Adrenal gland (tissue), 12 donors: ENCODE data around the gene DMXL2. TPM values are rescaled to one million over a fixed set of nuclear protein-coding genes. Genes with fewer than 3 reads are reported as not detected.
A peak's percentile ranks its signal among the peaks of the same experiment; 100 is the strongest.

Source experiments
- DNase-seq, 7 donors: peaks; one replicate each; pipeline ENCODE4 v3.0.0-alpha.2; 2019 to 2020
- H3K27ac ChIP-seq, 5 donors: fragments of 200-600 bp; sonication (generic) in 4 of 5; 1 replicate in 3 of 5; 2 replicates in 2 of 5; pipeline versions ENCODE4 v1.5.1 to v1.8.0; 2016 to 2020; ENCODE audit warnings: mild to moderate bottlenecking in 1 of 5
- H3K27me3 ChIP-seq: fragments of 200-600 bp; 2 replicates; pipeline ENCODE4 v1.8.0; 2021
- H3K36me3 ChIP-seq, 2 donors: fragments of 200-600 bp; replicated peaks in 1 of 2; 1 replicate in 1 of 2; 2 replicates in 1 of 2; pipeline versions ENCODE4 v1.5.1 to v1.8.0; 2018 to 2022
- H3K4me1 ChIP-seq, 2 donors: fragments of 200-600 bp; replicated peaks in 1 of 2; 1 replicate in 1 of 2; 2 replicates in 1 of 2; pipeline versions ENCODE4 v1.5.1 to v1.8.0; 2018 to 2021
- H3K4me3 ChIP-seq, 4 donors: fragments of 200-600 bp; sonication (generic) in 3 of 4; one replicate each; pipeline ENCODE4 v1.5.1; 2016 to 2018
- H3K9me3 ChIP-seq, 3 donors: fragments of 200-600 bp; sonication (generic) in 1 of 3; replicated peaks in 1 of 3; 1 replicate in 2 of 3; 2 replicates in 1 of 3; pipeline versions ENCODE4 v1.5.1 to v1.8.0; 2016 to 2021
- CTCF ChIP-seq, 6 experiments: fragments of 450-650 bp in 4 of 6; fragments of 200-600 bp in 2 of 6; sonication (generic) in 1 of 6; IDR thresholded peaks; 1 replicate in 5 of 6; 2 replicates in 1 of 6; pipeline versions ENCODE4 v1.5.1 to v1.8.0; 2016 to 2021; ENCODE audit warnings: antibody characterized with exemption in 6 of 6, mild to moderate bottlenecking in 2 of 6, moderate library complexity in 1 of 6
- POLR2A ChIP-seq, 2 donors: fragments of 450-650 bp; IDR thresholded peaks; one replicate each; pipeline ENCODE4 v1.6.1; 2017; ENCODE audit warnings: antibody characterized with exemption in 2 of 2, mild to moderate bottlenecking in 2 of 2, moderate library complexity in 1 of 2
- WGBS, 4 donors: extraction: QIAGEN DNeasy Blood & Tissue Kit in 2 of 4; methylation state at CpG; one replicate each; pipeline versions ENCODE4 v1.1.5 to v1.1.7; 2013 to 2017; 5-methylcytosine and 5-hydroxymethylcytosine counted together
- intact Hi-C, 2 donors: fragments of 100-400 bp; cut with DNase I; formaldehyde crosslinking; loops; one replicate each; pipeline versions ENCODE4 v1.14.1 to v1.15.0; 2022 to 2023
- polyA plus RNA-seq, 3 donors: library from polyadenylated mRNA; stranded (reverse); fragments of 200-250 nt in 2 of 3; fragments of 350-450 nt in 1 of 3; fragmentation: Illumina TruSeq in 1 of 3; extraction: RNeasy Lipid Tissue Mini Kit (QIAGEN cat#74804) in 1 of 3; gene quantifications; one replicate each; pipeline ENCODE4 v1.2.3, GENCODE V29; 2013 to 2014
- total RNA-seq, 9 donors: library from RNA; depleted of rRNA in 4 of 9; stranded (reverse); fragments of >200 nt in 4 of 9; fragments of 120-200 nt in 1 of 9; fragmentation: NEBNext Ultra II Directional in 1 of 9; extraction: Animal tissue kit (Norgen Biotek cat#: 25700) in 1 of 9; gene quantifications; one replicate each; pipeline versions ENCODE4 v1.1.0 to v1.2.4, GENCODE V29; 2013 to 2023
- donor health status: healthy with polysubstance abuse.
- donor health status: Bipolar disorder and iron deficiency.
- donor health status: DM: yes; HTN: yes; CAD: no.
- donor health status: DM: no; HTN: no; CAD: no.
- donor health status: DM: no; HTN: no; CAD: no.
- donor health status: DM: yes; HTN: yes; CAD: no.

DMXL2 gene
- total and polyA plus RNA-seq, 12 donors, result 19.6 to 51.4 (median 24.8) TPM

GRCh38 chr15:51547656-51548055, 74.9 kb downstream of the DMXL2 start:
- H3K4me3 ChIP-seq, result no peak overlapping the region
- H3K36me3 ChIP-seq, result no peaks in the 10 kb centered on the region
- no peaks in the 10 kb centered on the region for H3K4me1 ChIP-seq
- H3K27ac ChIP-seq, result no peak overlapping the region
- H3K27me3 ChIP-seq, result no peaks in the 10 kb centered on the region
- intact Hi-C loops, result no loop called here
- 91 to 98% (median 96%) methylated on average over 2 of the region's 2 CpGs for WGBS, 4 donors
- no peak for TF ChIP-seq POLR2A (IDR thresholded peaks at IDR 0.05)
- no peak for TF ChIP-seq CTCF (IDR thresholded peaks at IDR 0.05)
- no peak for DNase-seq
- no peaks in the 10 kb centered on the region for H3K9me3 ChIP-seq

GRCh38 chr15:51536965-51537574, 85.5 kb downstream of the DMXL2 start:
- no peaks in the 10 kb centered on the region for H3K27me3 ChIP-seq
- peaks cover 0 to 8% of the 10 kb centered on the region in 2 donors for H3K36me3 ChIP-seq
- 13 to 30% (median 23%) methylated on average over 1 of the region's 1 CpG for WGBS, 4 donors
- no peaks in the 10 kb centered on the region for H3K4me1 ChIP-seq
- no peak overlapping the region for H3K4me3 ChIP-seq
- TF ChIP-seq CTCF (IDR thresholded peaks at IDR 0.05) (peak in 5 of 6 experiments; percentile 30 to 48 (median 38)), POLR2A (IDR thresholded peaks at IDR 0.05) (no peak)
- no peaks in the 10 kb centered on the region for H3K9me3 ChIP-seq
- intact Hi-C loops, result no loop called here
- no peak overlapping the region for H3K27ac ChIP-seq
- peak in 1 of 7 donors; percentile 6 for DNase-seq

GRCh38 chr15:51533672-51534398, 88.7 kb downstream of the DMXL2 start:
- Histone ChIP-seq H3K9me3 (peaks cover 0 to 5% (median 0%) of the 10 kb centered on the region in 3 donors), H3K27ac (no peak overlapping the region), H3K4me1 (no peaks in the 10 kb centered on the region), H3K27me3 (no peaks in the 10 kb centered on the region), H3K36me3 (peaks cover 0 to 8% of the 10 kb centered on the region in 2 donors), H3K4me3 (no peak overlapping the region)
- no peak for DNase-seq
- TF ChIP-seq POLR2A (IDR thresholded peaks at IDR 0.05) (no peak), CTCF (IDR thresholded peaks at IDR 0.05) (no peak)
- WGBS, 4 donors, result 89 to 92% (median 90%) methylated on average over 4 of the region's 4 CpGs
- intact Hi-C loops, result no loop called here

GRCh38 chr15:51526955-51527354, 95.6 kb downstream of the DMXL2 start:
- Histone ChIP-seq H3K27me3 (no peaks in the 10 kb centered on the region), H3K4me3 (no peak overlapping the region), H3K27ac (no peak overlapping the region), H3K4me1 (no peaks in the 10 kb centered on the region), H3K9me3 (peaks cover 0 to 5% (median 0%) of the 10 kb centered on the region in 3 donors), H3K36me3 (no peaks in the 10 kb centered on the region)
- TF ChIP-seq POLR2A (IDR thresholded peaks at IDR 0.05) (no peak), CTCF (IDR thresholded peaks at IDR 0.05) (no peak)
- intact Hi-C loops, result no loop called here
- DNase-seq, result no peak
- WGBS, 4 donors, result 94 to 97% (median 96%) methylated on average over 5 of the region's 5 CpGs
